GM21423 (cell line): Measurements from ENCODE around the gene ZC3H7A.
A peak's percentile ranks its signal among the peaks of the same experiment; 100 is the strongest.
"Not testable (repeated sequence)": the region's sequence is repeated elsewhere in the genome, so short reads cannot be mapped to it uniquely, and the experiment has no call there.

Experiments used
- ATAC-seq: cut with Tn5 transposase; IDR thresholded peaks from one replicate; pipeline ENCODE4 v1.9.1; 2021; ENCODE audit warnings: mild to moderate bottlenecking, moderate library complexity; ENCODE audit not compliant: unreplicated experiment

The ZC3H7A gene, protein sequence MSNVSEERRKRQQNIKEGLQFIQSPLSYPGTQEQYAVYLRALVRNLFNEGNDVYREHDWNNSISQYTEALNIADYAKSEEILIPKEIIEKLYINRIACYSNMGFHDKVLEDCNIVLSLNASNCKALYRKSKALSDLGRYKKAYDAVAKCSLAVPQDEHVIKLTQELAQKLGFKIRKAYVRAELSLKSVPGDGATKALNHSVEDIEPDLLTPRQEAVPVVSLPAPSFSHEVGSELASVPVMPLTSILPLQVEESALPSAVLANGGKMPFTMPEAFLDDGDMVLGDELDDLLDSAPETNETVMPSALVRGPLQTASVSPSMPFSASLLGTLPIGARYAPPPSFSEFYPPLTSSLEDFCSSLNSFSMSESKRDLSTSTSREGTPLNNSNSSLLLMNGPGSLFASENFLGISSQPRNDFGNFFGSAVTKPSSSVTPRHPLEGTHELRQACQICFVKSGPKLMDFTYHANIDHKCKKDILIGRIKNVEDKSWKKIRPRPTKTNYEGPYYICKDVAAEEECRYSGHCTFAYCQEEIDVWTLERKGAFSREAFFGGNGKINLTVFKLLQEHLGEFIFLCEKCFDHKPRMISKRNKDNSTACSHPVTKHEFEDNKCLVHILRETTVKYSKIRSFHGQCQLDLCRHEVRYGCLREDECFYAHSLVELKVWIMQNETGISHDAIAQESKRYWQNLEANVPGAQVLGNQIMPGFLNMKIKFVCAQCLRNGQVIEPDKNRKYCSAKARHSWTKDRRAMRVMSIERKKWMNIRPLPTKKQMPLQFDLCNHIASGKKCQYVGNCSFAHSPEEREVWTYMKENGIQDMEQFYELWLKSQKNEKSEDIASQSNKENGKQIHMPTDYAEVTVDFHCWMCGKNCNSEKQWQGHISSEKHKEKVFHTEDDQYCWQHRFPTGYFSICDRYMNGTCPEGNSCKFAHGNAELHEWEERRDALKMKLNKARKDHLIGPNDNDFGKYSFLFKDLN

GRCh38 chr16:11797166-11797956 lies at the start of gene ZC3H7A:
Gene ZC3H7A, minus strand, starts transcription at chr16:11797258. Its CDS starts 14,904 bp downstream, at chr16:11782354.
- ATAC-seq = peak; percentile 94

GRCh38 chr16:11844499-11844898 lies 47.4 kb upstream of the ZC3H7A start:
- ATAC-seq = no peak

- ATAC-seq = no peak
Measured at GRCh38 chr16:11843861-11844260, 46.8 kb upstream of the ZC3H7A start.

GRCh38 chr16:11843206-11843605 lies 46.1 kb upstream of the ZC3H7A start:
- ATAC-seq = no peak

DNA sequence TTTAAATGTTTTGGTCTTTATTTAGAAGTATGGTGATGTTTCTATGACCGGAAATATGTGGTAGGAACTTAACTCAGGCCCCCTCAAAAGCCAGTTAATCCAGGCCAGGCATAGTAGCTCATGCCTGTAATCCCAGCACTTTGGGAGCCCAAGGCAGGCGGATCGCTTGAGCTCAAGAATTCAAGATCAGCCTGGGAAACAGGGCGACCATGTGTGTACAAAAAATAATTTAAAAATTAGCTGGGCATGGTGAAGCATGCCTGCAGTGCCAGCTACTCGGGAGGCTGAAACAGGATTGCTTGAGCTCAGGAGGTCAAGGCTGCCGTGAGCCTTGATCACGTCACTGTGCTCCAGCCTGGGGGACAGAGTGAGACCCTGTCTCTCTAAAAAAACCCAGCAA lies 44.0 kb upstream of the ZC3H7A start:
- ATAC-seq = no peak

DNA sequence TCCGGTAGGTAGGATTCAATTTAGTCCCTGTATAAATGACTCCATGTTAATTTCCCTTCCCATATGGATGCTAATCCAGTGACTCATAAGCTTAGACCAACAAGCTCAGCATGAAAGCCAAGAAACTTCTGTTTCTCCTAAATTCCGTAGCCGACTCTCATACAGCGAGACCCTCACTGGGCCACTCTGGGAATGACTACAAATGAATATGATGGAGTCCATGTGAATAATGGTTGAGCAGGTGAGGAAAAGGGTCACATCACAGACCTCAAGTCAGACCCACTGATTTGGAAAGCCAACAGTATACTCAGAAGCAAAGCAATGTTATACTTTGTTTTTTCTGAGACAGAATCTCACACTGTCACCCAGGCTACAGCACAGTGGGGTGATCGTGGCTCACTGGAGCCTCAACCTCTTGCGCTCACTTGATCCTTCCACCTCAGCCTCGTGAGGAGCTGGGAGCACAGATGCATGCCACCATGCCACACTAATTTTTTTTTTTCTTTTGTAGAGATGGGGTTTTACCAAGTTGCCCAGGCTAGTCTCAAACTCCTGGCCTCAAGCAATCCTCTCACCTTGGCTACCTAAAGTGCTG lies 39.7 kb upstream of the ZC3H7A start:
- no peak for ATAC-seq

- ATAC-seq = no peak
Measured at GRCh38 chr16:11835891-11836649, 39.0 kb upstream of the ZC3H7A start.

GRCh38 chr16:11835309-11835708 lies 38.3 kb upstream of the ZC3H7A start:
- no peak for ATAC-seq

DNA sequence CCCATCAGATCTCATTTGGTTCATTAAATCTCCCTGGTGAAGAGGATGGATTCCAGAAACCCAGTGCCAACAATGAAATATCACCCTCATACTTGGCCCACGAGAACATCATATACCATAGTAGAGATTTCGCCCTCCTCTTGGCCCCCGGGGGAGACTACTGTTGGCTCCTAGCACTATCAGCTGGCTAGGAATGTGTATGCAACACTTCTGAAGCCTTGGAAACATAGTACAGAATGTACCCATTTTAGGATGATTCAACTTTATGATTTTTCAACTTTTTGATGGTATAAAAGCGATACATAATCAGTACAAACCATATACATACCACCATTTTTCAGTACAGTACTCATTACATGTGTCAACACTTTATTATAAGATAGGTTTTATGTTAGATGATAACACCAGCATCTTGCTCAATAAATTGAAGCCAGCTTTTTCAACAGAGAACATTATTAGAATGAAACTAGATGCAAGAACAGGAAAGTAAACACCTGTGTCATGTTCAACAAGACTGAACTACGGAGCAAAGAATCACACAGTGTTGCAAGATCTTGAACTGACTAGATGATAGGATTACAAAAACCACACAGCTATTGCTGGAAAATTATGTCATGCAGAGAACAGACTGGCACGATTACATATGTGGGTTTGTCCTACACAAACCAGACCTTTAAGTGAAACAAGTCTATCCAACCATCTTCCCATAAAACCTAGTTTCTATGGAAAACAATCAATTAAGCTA lies 37.1 kb upstream of the ZC3H7A start:
- no peak for ATAC-seq

- ATAC-seq = no peak
Measured at GRCh38 chr16:11828696-11829095, 31.6 kb upstream of the ZC3H7A start.

DNA sequence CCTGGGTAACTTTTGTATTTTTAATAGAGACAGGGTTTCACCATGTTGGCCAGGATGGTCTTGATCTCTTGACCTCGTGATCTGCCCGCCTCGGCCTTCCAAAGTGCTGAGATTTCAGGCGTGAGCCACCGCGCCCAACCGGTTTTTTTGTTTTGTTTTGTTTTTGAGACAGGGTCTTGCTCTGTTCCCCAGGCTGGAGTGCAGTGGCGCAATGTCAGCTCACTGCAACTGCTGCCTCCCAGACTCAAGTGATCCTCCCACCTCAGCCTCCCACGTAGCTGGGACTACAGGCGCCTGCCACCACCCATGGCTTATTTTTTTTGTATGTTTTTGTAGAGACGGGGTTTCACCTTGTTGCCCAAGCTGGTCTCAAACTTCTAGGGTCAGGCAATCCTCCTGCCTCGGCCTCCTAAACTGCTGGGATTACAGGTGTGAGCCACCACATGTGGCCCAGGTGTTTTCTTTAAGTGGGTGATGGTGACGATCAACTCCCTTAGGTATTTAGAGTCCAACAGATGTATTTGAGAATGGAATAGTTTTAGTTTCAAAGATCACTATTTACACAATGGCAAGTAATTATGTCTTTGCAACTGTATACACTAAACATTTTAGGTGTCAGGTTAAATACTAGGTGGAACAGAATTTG lies 28.6 kb upstream of the ZC3H7A start:
- not testable (repeated sequence) for ATAC-seq

DNA sequence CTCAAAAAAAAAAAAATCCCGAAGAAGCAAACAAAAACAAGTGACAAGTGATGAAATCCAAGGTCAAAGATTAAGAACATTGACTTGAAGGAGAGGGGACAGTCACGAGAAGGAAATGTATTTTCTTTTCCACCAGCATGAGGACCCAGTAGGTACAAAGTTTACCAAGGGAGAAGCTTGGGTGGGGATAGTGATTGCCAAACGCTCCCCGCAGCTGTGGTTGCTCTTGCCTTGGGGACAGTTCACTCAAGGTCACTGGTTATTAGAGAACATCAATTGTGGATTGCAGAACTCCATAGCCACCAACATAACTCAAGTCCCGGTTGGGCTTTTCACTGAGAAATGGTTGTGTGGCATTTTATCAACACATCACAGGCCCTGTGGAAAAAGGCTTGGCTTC lies 27.3 kb upstream of the ZC3H7A start:
- no peak for ATAC-seq

DNA sequence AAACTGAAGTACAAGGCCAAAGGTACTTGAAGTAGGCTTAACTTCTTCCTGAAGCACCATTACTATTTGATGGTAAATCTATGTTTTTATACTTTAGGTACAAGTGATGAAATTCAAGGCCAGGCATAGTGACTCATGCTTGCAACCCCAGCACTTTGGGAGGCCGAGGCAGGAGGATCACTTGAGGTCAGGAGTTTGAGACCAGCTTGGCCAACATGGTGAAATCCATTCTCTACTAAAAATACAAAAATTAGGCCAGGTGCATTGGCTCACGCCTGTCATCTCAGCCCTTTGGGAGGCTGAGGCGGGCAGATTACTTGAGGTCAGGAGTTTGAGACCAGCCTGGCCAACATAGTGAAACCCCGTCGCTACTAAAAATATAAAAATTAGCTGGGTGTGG lies 26.6 kb upstream of the ZC3H7A start:
- ATAC-seq = not testable (repeated sequence)

DNA sequence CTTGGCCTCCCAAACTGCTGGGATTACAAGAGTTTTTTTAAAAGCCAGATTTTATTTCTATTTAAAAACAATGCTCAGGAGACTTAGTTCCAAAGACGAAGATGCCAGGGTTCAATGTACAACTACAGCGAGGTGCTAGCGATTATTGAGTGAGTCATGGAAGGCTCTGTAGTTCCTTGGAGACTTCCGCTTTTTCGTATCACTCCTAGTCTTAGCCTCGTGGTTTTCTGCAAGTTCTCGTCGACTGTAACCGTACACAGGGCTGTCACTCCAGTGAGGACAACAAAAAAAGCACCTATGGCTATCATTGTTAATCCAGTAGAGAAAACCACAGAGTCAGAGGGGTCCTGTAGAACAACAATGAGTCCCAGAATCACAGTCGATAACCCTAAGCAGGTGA lies 22.7 kb upstream of the ZC3H7A start:
- ATAC-seq = no peak

GRCh38 chr16:11818970-11819369 lies 21.9 kb upstream of the ZC3H7A start:
- not testable (repeated sequence) for ATAC-seq

GRCh38 chr16:11816123-11816522 lies 19.1 kb upstream of the ZC3H7A start:
- no peak for ATAC-seq

- ATAC-seq = not testable (repeated sequence)
Measured at GRCh38 chr16:11814800-11815199, 17.7 kb upstream of the ZC3H7A start.

GRCh38 chr16:11806721-11807120 lies 9.7 kb upstream of the ZC3H7A start:
- ATAC-seq = no peak

- no peak for ATAC-seq
Measured at GRCh38 chr16:11805556-11805955, 8.5 kb upstream of the ZC3H7A start.
